Activated naive CD8-positive, alpha-beta T cell treated with anti-CD3 and anti-CD28 coated beads for 36 hours (primary cell): Measurements from ENCODE around the gene CACFD1. TPM values are rescaled to one million over a fixed set of nuclear protein-coding genes. Genes with fewer than 3 reads are reported as not detected.

Experiments
- DNase-seq: peaks from one replicate; pipeline ENCODE4 v3.0.0; 2021
- H3K27ac Mint-ChIP-seq: one replicate; pipeline ENCODE4 v1.8.0; 2022; ENCODE audit warnings: mild to moderate bottlenecking, moderate library complexity, mixed read lengths
- H3K27me3 Mint-ChIP-seq: one replicate; pipeline ENCODE4 v1.8.0; 2022; ENCODE audit warnings: mild to moderate bottlenecking, mixed read lengths
- H3K36me3 Mint-ChIP-seq: one replicate; pipeline ENCODE4 v1.8.0; 2021; ENCODE audit warnings: mild to moderate bottlenecking, mixed read lengths
- H3K4me1 Mint-ChIP-seq: one replicate; pipeline ENCODE4 v1.8.0; 2021; ENCODE audit warnings: mixed read lengths
- H3K4me3 Mint-ChIP-seq: one replicate; pipeline ENCODE4 v1.8.0; 2022; ENCODE audit warnings: mild to moderate bottlenecking, moderate library complexity, mixed read lengths
- H3K9me3 Mint-ChIP-seq: one replicate; pipeline ENCODE4 v1.8.0; 2022; ENCODE audit warnings: mixed read lengths
- total RNA-seq, 2 experiments: library from RNA; stranded (reverse); gene quantifications; one replicate each; pipeline ENCODE4 v1.2.3, GENCODE V29; 2021

CACFD1 gene
- total RNA-seq, 2 experiments from 2014 or later, result 0.54 to 1.4 TPM

DNA sequence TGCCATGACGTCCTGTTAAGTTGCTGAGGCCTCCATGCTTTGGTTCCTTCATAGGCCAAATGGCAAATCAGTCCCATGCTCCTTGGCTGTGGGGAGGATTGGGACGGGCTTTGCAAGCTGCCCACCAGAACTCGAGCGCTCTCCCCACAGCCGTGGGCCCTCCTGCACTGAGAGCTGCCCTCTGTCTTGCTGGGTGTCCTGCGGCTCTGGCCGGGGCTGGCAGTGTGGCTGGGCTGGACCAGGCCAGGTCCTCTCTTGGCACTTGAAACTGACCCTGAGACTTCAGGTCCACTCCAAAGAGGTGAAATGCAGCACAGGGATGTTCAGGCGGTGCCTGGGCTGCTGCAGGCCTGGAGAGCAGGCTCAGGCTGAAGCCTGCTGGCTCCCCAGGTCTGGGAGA, 57.9 kb downstream of the CACFD1 start:
- no peaks in the 10 kb centered on the region for H3K27me3 Mint-ChIP-seq
- no peak overlapping the region for H3K4me3 Mint-ChIP-seq
- DNase-seq, result no peak
- H3K36me3 Mint-ChIP-seq, result no peaks in the 10 kb centered on the region
- H3K4me1 Mint-ChIP-seq, result no peaks in the 10 kb centered on the region
- H3K27ac Mint-ChIP-seq, result no peak overlapping the region
- no peaks in the 10 kb centered on the region for H3K9me3 Mint-ChIP-seq

DNA sequence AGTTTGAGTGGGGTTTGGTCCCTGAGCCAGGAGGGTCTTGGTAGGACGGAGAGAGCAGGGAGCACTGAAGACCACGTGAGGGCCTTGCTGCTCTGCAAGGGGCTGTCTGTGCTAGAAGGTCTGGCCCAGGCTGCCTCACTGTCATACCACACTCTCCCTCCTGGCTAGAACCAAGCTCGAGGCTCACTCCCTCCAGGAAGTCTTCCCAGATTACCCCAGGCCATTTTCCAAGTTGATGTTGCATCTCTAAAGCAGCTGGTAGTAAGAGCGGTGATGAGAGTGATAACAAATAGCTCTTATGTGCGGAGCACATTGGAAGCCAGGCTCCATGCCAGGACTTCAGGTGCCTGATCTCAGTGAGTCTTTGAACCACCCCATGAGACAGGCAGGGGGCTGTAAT, 58.4 kb downstream of the CACFD1 start:
- Mint-ChIP-seq H3K9me3 (no peaks in the 10 kb centered on the region), H3K27me3 (no peaks in the 10 kb centered on the region), H3K27ac (no peak overlapping the region), H3K4me3 (no peak overlapping the region), H3K4me1 (no peaks in the 10 kb centered on the region), H3K36me3 (no peaks in the 10 kb centered on the region)
- DNase-seq, result no peak

DNA sequence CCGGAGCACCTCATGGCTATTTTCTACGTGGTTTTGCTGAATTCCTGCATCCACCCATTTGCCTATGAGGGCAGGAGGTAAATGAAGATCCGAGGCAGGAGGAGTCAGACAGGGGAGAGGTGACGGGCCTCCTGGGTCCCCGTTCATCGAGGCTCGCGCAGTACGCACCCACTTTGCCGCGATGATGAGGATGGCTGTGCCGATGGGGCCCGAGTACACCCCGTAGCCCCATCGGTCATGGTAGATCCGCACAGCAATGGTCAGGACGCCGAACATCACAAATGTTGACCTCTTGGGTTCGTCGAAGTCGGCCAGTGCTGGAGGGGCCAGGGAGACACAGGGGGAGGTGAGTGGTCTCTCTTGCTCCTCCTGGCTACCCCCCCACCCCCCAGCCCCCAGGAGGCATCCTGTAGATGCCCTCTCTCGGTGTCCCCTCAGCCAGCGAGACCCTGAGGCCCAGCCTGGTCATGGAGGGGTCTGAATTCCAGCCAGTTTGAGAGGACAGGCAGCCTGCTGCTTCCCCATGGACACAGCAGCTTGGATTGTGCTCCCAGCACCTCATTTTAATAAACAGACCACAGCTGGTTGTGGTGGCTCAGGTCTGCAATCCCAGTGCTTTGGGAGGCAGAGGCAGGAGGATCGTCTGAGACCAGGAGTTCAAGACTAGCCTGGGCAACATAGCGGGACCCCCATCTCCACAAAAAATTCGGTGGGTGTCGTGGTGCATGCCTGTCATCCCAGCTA, 59.1 kb downstream of the CACFD1 start:
- Mint-ChIP-seq H3K4me1 (no peaks in the 10 kb centered on the region), H3K36me3 (no peaks in the 10 kb centered on the region), H3K27me3 (no peaks in the 10 kb centered on the region), H3K4me3 (no peak overlapping the region), H3K9me3 (no peaks in the 10 kb centered on the region), H3K27ac (no peak overlapping the region)
- DNase-seq, result no peak

DNA sequence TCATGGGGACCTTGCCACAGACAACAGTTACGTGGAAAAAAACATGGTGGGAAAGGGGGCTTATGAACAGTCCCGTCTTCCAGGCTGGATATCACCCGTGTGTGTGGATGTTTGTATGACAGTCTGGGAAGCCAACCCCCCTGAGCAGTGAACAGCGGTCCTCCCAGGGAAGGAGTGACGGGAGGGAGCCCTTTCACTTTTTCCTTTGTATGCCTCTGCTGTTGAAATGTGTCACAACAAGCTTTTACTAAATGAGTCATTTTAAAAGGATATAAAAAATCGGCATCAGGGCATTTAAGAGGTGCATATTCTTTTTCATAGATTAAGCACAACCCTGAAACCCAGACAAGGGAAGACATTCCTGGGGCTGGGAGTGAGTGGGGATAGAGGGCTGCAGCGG, 59.9 kb downstream of the CACFD1 start:
- DNase-seq, result no peak
- no peaks in the 10 kb centered on the region for H3K9me3 Mint-ChIP-seq
- no peaks in the 10 kb centered on the region for H3K36me3 Mint-ChIP-seq
- no peaks in the 10 kb centered on the region for H3K27me3 Mint-ChIP-seq
- no peak overlapping the region for H3K27ac Mint-ChIP-seq
- no peaks in the 10 kb centered on the region for H3K4me1 Mint-ChIP-seq
- H3K4me3 Mint-ChIP-seq, result no peak overlapping the region

DNA sequence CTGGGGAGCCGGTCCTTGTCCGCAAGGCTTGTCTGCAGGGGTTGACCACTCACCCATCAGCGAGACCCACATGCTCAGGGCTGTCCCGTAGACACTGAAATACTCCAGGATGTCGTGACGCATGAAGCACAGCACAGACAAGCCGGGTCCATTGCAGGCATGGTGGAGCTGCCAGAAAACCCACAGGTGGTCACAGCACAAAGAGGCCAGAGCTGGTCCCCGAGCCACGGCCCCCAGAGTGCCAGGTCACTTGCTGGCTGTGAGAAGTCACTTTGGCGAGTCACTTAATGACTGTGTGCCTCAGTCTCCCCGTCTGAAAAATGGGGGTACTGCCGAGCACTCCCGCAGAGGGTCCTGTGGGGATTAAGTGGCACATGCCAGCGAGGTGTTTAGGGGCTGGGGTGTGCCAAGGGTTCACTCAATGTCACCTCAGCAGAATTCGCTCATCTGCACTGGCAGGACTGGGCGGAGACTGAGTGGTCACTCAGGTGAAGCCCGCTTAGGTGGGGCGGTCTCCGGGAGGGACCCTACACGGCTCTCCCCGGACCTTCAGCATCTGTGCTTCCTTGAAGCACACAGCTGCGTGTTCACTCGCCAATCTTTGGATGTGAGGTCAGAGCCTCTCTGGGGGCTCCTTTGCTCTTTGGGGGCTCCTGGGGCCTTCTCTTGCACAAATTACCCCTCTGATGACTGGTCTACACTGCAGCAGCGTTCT, 60.5 kb downstream of the CACFD1 start:
- DNase-seq, result no peak
- H3K4me1 Mint-ChIP-seq, result no peaks in the 10 kb centered on the region
- no peak overlapping the region for H3K27ac Mint-ChIP-seq
- no peaks in the 10 kb centered on the region for H3K36me3 Mint-ChIP-seq
- H3K9me3 Mint-ChIP-seq, result no peaks in the 10 kb centered on the region
- H3K4me3 Mint-ChIP-seq, result no peak overlapping the region
- H3K27me3 Mint-ChIP-seq, result no peaks in the 10 kb centered on the region

Other genes starting within 250 kb of the CACFD1 start
- gene ABO, start 184.8 kb upstream of the CACFD1 start, total RNA-seq, result not detected
- 10 to 100 TPM; 31.8 to 33.0 TPM for gene SURF6, start 123.8 kb upstream of the CACFD1 start, total RNA-seq
- gene MED22, start 111.8 kb upstream of the CACFD1 start, total RNA-seq, result 10 to 100 TPM; 42.3 to 45.2 TPM
- 1,000 to 10,000 TPM; 3,142 to 3,195 TPM for gene RPL7A, start 111.8 kb upstream of the CACFD1 start, total RNA-seq
- gene SURF1, start 103.5 kb upstream of the CACFD1 start, total RNA-seq, result 10 to 100 TPM; 25.4 to 26.6 TPM
- gene SURF2, start 103.4 kb upstream of the CACFD1 start, total RNA-seq, result 10 to 100 TPM; 30.7 to 32.2 TPM
- 100 to 1,000 TPM; 197 to 198 TPM for gene SURF4, start 83.9 kb upstream of the CACFD1 start, total RNA-seq
- under 1 TPM; 0.16 to 0.31 TPM for gene STKLD1, start 83.6 kb upstream of the CACFD1 start, total RNA-seq
- 10 to 100 TPM; 45.3 to 47.7 TPM for gene REXO4, start 42.0 kb upstream of the CACFD1 start, total RNA-seq
- gene ADAMTS13, start 37.6 kb upstream of the CACFD1 start, total RNA-seq, result 1 to 10 TPM; 1.0 to 1.5 TPM
- 1 to 10 TPM; 8.9 to 9.3 TPM for gene SLC2A6, start 19.1 kb downstream of the CACFD1 start, total RNA-seq
- not detected for gene MYMK, start 65.0 kb downstream of the CACFD1 start, total RNA-seq
- gene ADAMTSL2, start 74.7 kb downstream of the CACFD1 start, total RNA-seq, result under 1 TPM; 0.29 to 0.34 TPM
- gene FAM163B, start 149.4 kb downstream of the CACFD1 start, total RNA-seq, result not detected
- not detected for gene DBH, start 176.4 kb downstream of the CACFD1 start, total RNA-seq